GM23248 (cell line): Measurements from ENCODE around the gene FAM117A. TPM values are rescaled to one million over a fixed set of nuclear protein-coding genes. Genes with fewer than 3 reads are reported as not detected.

Experiments
- DNase-seq: peaks from one replicate; pipeline ENCODE4 v3.0.0-alpha.2; 2015
- H2AFZ ChIP-seq: fragments of 200-600 bp; sonication (generic); 2 replicates; pipeline ENCODE4 v1.6.1; 2016; ENCODE audit warnings: antibody characterized with exemption
- H3F3A ChIP-seq: fragments of 200-600 bp; sonication (generic); 2 replicates; pipeline ENCODE4 v1.6.1; 2016; ENCODE audit warnings: mild to moderate bottlenecking, antibody characterized with exemption, mixed run types; ENCODE audit not compliant: insufficient read depth
- H3K27ac ChIP-seq: fragments of 200-600 bp; sonication (generic); 2 replicates; pipeline ENCODE4 v1.5.1; 2016; ENCODE audit warnings: mild to moderate bottlenecking
- H3K27me3 ChIP-seq: fragments of 200-600 bp; sonication (generic); replicated peaks from 2 replicates; pipeline ENCODE4 v1.6.1; 2016; ENCODE audit warnings: mild to moderate bottlenecking; ENCODE audit not compliant: insufficient read depth
- H3K36me3 ChIP-seq: fragments of 200-600 bp; sonication (generic); 2 replicates; pipeline ENCODE4 v1.6.1; 2016; ENCODE audit warnings: low read depth, mild to moderate bottlenecking
- H3K4me1 ChIP-seq: fragments of 200-600 bp; sonication (generic); 2 replicates; pipeline ENCODE4 v1.6.1; 2016; ENCODE audit warnings: mild to moderate bottlenecking; ENCODE audit not compliant: insufficient read depth
- H3K4me2 ChIP-seq: fragments of 200-600 bp; sonication (generic); one replicate; pipeline ENCODE4 v1.6.1; 2016; ENCODE audit warnings: mild to moderate bottlenecking; ENCODE audit not compliant: unreplicated experiment
- H3K4me3 ChIP-seq: fragments of 200-600 bp; sonication (generic); 2 replicates; pipeline ENCODE4 v1.5.1; 2016; ENCODE audit warnings: mild to moderate bottlenecking
- H3K79me2 ChIP-seq: fragments of 200-600 bp; sonication (generic); 2 replicates; pipeline ENCODE4 v1.6.1; 2016; ENCODE audit warnings: mild to moderate bottlenecking; ENCODE audit not compliant: insufficient read depth
- H3K9ac ChIP-seq: fragments of 200-600 bp; sonication (generic); 2 replicates; pipeline ENCODE4 v1.6.1; 2016; ENCODE audit warnings: mild to moderate bottlenecking
- H3K9me2 ChIP-seq: fragments of 200-600 bp; sonication (generic); 2 replicates; pipeline ENCODE4 v1.6.1; 2016; ENCODE audit warnings: mixed run types, mild to moderate bottlenecking, moderate library complexity; ENCODE audit not compliant: insufficient read depth
- H3K9me3 ChIP-seq: fragments of 200-600 bp; sonication (generic); one replicate; pipeline ENCODE4 v1.6.1; 2017; ENCODE audit warnings: low read depth
- H4K20me1 ChIP-seq: fragments of 200-600 bp; sonication (generic); 2 replicates; pipeline ENCODE4 v1.6.0; 2016; ENCODE audit not compliant: insufficient read depth
- EZH2 ChIP-seq: fragments of 200-600 bp; sonication (generic); IDR thresholded peaks from 2 replicates; pipeline ENCODE4 v1.6.1; 2018; ENCODE audit warnings: antibody characterized with exemption, mild to moderate bottlenecking; ENCODE audit not compliant: insufficient read depth, poor library complexity, severe bottlenecking
- EZH2phosphoT487 ChIP-seq: fragments of 200-600 bp; sonication (generic); IDR thresholded peaks from 2 replicates; pipeline ENCODE4 v1.6.1; 2018; ENCODE audit warnings: antibody characterized with exemption, moderate library complexity, mild to moderate bottlenecking, low read depth; ENCODE audit not compliant: insufficient read depth
- WGBS, 2 experiments: methylation state at CpG; one replicate each; pipeline ENCODE4 v1.1.6; 2015 to 2017; ENCODE audit warnings: low lambda C conversion rate in 2 of 2, low coverage in 1 of 2; ENCODE audit errors: missing lambda C conversion rate in 2 of 2; 5-methylcytosine and 5-hydroxymethylcytosine counted together
- in situ Hi-C: fragments of 300-500 bp; cut with MboI; formaldehyde crosslinking; loops from 2 replicates; pipeline ENCODE4 v1.15.0; 2020
- polyA plus RNA-seq: library from polyadenylated mRNA; unstranded; fragments of >200 nt; fragmentation: Nextera tagmentation; extraction: Ambion mirVana; gene quantifications from 2 replicates; pipeline ENCODE4 v1.2.1, GENCODE V29; 2016
- total RNA-seq: library from RNA; depleted of rRNA; stranded (reverse); fragments of >200 nt; shearing (Covaris generic); gene quantifications from 2 replicates; pipeline ENCODE4 v1.2.3, GENCODE V29; 2014

FAM117A gene
- total and polyA plus RNA-seq, 2 experiments from 2014 or later: 1.8 to 4.0 TPM

DNA sequence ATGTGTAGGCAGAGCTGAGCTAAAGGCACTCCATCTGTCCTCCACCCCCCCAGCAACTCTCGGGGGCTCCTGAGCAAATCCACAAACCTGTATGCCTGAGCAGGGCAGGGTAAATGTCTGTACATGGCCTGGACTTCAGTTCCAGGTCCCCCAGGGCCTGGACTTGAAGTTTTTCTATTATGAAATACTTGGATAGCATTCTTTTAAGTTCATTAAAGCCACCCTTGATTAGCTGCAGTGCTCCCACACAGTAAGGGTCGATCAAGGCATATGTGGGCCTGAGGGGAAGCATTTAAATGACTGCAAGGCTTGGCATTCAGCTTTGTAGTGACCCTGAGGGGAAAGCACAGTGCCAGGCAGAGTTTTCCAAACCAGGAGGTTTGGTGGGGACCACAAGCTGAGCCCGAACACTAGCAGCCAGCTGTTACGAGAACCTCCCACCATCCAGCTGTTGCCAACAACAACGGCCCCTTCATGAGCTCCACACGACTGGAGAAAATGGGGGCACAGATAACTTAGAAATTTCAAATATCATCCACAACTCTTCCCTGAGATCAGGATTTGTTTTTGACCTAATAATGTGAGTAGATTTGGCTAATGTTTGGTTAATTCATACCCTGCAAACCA lies 6.7 kb downstream of the FAM117A start:
- no peak overlapping the region for H3K9ac ChIP-seq
- TF ChIP-seq EZH2phosphoT487: no peak
- no peak for TF ChIP-seq EZH2

GRCh38 chr17:49756323-49757150 lies 7.4 kb downstream of the FAM117A start:
- WGBS, 2 experiments: 72 to 73% methylated on average over 9 of the region's 9 CpGs
- Histone ChIP-seq H4K20me1 (no peaks in the 10 kb centered on the region), H3K4me2 (no peak overlapping the region), H3K27me3 (no peaks in the 10 kb centered on the region), H3K79me2 (no peaks in the 10 kb centered on the region), H3K36me3 (no peaks in the 10 kb centered on the region), H3K9me3 (no peaks in the 10 kb centered on the region), H3K4me3 (no peak overlapping the region), H3F3A (no peaks in the 10 kb centered on the region), H3K4me1 (no peaks in the 10 kb centered on the region), H2AFZ (no peak overlapping the region), H3K27ac (no peak overlapping the region), H3K9me2 (no peaks in the 10 kb centered on the region), H3K9ac (no peak overlapping the region)
- in situ Hi-C loops: no loop called here
- no peak for DNase-seq
- TF ChIP-seq EZH2: no peak
- TF ChIP-seq EZH2phosphoT487: no peak

More for the DNA sequence above, 6.7 kb downstream of the FAM117A start:
- Histone ChIP-seq H3K27ac (no peak overlapping the region), H3K4me1 (no peaks in the 10 kb centered on the region), H3K36me3 (no peaks in the 10 kb centered on the region), H3K79me2 (no peaks in the 10 kb centered on the region), H3K9me2 (no peaks in the 10 kb centered on the region), H3K4me2 (no peak overlapping the region), H2AFZ (no peak overlapping the region), H3K27me3 (no peaks in the 10 kb centered on the region), H3F3A (0 out of 2 replicates have a peak, but pooled peaks cover under 1% of the 10 kb centered on the region), H3K9me3 (no peaks in the 10 kb centered on the region), H3K4me3 (no peak overlapping the region), H4K20me1 (no peaks in the 10 kb centered on the region)
- WGBS, 2 experiments: 74 to 79% methylated on average over 6 of the region's 6 CpGs
- in situ Hi-C loops: no loop called here
- DNase-seq: no peak

GRCh38 chr17:49755663-49756283 lies 8.2 kb downstream of the FAM117A start:
- in situ Hi-C loops: no loop called here

DNA sequence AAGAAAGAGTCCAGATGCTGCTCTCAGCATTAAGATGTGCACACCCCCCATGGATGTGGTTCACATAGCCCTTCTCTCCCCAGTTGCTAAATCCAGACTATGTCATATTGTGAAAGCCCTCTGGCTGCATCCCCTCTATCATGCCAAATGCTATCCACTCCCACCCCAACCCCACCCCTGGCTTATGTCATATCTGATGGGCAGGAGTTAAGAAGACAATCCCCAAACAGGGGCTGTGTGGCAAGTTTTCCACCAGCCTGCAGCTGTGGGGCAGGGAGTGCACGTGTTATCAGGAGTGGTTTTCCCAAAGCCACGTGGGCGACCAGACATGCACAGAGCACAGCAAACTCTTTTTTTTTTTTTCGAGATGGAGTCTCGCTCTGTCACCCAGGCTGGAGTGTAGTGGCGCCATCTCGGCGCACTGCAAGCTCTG lies 10.0 kb downstream of the FAM117A start:
- Histone ChIP-seq H3F3A (no peaks in the 10 kb centered on the region), H3K9ac (no peak overlapping the region), H3K4me3 (no peak overlapping the region), H3K27me3 (no peaks in the 10 kb centered on the region), H3K9me2 (no peaks in the 10 kb centered on the region), H3K4me2 (no peak overlapping the region), H3K4me1 (no peaks in the 10 kb centered on the region), H4K20me1 (no peaks in the 10 kb centered on the region), H3K36me3 (no peaks in the 10 kb centered on the region), H3K79me2 (no peaks in the 10 kb centered on the region), H3K27ac (no peak overlapping the region), H3K9me3 (no peaks in the 10 kb centered on the region), H2AFZ (no peak overlapping the region)
- TF ChIP-seq EZH2 (no peak), EZH2phosphoT487 (no peak)
- 52 to 56% methylated on average over 6 to 8 of the region's 8 CpGs for WGBS, 2 experiments
- in situ Hi-C loops: no loop called here
- DNase-seq: no peak

More at GRCh38 chr17:49755663-49756283, 8.2 kb downstream of the FAM117A start:
- H3K4me1 ChIP-seq: no peaks in the 10 kb centered on the region
- no peak overlapping the region for H3K9ac ChIP-seq
- H4K20me1 ChIP-seq: no peaks in the 10 kb centered on the region
- no peak overlapping the region for H2AFZ ChIP-seq
- 57 to 70% methylated on average over 4 of the region's 4 CpGs for WGBS, 2 experiments
- no peaks in the 10 kb centered on the region for H3K36me3 ChIP-seq
- H3K4me2 ChIP-seq: no peak overlapping the region
- H3K9me2 ChIP-seq: no peaks in the 10 kb centered on the region
- H3K79me2 ChIP-seq: no peaks in the 10 kb centered on the region
- no peaks in the 10 kb centered on the region for H3F3A ChIP-seq
- no peaks in the 10 kb centered on the region for H3K27me3 ChIP-seq
- no peaks in the 10 kb centered on the region for H3K9me3 ChIP-seq
- H3K27ac ChIP-seq: no peak overlapping the region
- DNase-seq: no peak
- H3K4me3 ChIP-seq: no peak overlapping the region
- TF ChIP-seq EZH2phosphoT487: no peak
- TF ChIP-seq EZH2: no peak
